Left hindlimb (tissue), 1 donor: ENCODE measurements around the gene PRUNE2.

Experiments used
- DNase-seq: peaks from one replicate; pipeline ENCODE4 v3.0.0-alpha.2; 2018

The PRUNE2 gene

DNA sequence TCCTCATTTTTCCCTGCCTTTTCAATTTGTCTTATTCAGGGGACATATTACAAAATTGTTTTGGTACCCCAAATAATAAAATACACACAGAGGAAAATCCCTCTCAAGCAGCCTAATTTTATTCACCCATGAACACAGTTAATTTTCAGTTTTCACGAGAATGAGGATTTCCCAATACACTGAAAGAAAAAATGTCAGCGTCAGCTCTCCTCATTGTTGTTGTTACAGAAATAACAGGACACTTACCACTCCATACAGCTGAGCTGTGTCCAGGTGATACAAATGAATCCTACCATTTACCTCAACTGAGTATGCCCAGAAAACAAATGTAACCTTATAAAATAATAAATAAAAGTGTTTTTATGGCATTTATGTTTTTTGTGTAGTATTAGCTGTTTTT lies 286.3 kb downstream of the PRUNE2 start:
- DNase-seq: no peak

DNA sequence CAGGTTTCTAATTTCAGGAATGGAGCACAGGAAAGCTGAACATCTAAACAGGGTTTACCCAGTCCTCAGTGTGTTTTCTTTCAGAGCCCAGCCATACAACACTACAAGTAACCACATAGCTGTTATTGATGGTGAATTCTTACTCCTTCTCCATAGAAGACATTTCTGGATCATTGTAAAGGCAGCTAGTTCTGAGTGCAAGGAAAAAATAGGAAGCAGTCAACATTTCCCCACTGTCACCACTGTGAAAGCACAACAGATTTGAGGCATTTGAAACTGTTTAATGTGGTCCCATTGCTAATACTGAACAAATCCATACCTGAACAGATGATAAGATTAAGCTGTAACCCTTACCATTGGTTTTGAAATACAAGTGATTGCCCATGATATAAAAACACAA lies 286.7 kb downstream of the PRUNE2 start:
- no peak for DNase-seq

DNA sequence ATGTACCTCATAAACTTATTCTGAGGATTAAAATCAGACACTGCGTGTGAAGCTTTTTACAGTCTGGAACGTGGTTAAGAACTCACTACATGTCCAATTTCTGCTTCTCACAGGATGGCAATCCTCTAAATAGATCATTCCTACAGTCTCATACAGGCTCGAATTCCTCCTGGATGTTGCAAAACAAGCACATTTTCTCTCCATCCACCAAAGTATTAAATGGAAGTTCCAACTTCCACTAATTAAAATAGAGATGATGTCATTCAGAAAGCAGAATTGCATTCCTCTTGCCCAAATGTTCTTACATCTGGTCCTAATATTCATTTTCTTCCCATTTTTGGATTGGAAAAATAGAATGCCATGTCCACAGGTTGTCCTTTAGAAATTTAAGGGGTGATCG lies 287.2 kb downstream of the PRUNE2 start:
- DNase-seq: no peak

DNA sequence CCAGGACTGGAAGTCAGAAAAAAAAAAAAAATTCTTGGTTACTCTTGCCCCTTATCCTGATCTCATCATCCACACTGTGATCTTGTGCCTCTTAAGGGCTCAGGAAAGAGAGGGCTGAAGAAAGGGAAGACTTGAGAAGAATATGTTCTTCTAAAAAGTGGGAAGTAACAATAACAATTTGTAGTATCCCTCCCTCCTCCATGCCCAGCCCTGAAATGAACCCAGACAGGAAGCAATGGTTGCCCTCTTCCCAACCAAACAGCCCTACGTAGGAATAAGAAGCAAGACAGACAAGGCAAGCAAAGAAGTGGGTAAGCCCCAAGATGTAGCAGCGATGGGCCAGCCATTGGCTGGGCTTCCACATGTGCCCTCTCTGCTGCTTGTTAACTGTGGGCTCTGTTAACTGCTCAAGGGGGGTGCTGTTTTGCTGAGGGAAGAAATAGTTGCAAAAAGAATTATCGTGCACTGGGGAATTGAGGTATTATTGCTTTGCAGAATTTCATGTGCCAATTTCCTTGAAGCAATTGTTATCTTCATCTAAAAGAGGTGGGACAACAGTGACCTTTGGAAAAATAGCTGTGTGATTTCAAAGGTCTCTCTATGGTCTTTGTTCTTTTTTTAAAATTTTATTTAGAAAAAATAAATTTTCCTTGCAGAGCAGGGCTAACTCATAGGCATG lies 288.3 kb downstream of the PRUNE2 start:
- DNase-seq: no peak

DNA sequence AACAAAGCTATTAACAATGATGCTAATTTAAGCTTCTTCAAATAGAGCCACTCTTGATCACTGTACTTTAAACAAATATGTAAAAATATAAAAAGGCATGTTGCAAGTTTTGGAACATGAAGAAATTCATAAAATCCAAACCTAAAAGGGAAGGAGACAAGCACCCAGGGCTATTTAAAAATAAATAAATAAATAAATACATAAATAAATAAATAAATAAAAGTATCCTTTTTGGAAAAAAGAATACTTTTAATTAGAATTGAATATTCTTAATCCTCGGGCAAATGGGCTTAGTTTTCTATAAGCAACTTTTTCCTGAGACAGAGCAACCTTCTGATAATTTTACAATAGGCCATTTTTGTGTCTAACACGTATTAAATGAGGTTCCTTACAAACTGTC lies 289.1 kb downstream of the PRUNE2 start:
- DNase-seq: no peak

DNA sequence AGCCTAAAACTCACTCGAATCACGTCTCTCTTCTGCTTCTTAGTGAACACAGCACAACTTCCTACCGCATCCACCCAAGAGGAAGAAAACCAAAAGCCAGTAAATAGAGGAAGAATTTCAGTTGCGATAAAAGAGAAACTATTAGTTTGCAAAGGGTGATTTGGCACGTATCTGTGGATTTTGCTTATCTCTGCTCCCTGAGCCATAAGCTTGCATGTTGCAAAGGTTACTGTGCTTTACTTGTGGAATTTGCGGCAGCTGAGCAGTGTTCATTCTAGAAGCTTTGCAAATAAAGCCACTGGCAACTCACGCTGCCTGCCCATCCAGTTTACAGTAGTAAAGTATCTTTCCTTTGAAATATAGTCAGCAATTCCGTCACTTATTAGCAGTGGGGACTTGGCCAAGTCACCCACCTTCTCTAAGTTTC lies 290.7 kb downstream of the PRUNE2 start:
- no peak for DNase-seq

DNA sequence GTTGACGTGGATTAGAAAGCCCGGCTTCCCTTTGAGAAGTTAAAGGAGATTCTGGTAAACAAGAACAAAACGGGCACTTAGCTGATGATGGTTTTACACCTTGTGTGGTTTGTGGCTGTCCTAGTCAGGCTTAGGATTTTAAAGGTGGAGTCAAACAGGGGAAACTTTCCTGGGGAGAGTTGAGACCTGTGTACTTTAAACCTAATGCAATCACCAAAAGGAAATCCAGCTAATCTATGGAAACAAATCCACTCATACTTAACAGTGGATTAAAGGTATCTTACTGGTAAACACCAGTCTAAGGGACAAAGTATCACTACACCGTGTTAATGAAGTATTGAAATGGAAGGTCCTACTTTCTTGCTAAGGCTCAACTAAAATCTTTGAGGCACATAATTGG lies 291.9 kb downstream of the PRUNE2 start:
- no peak for DNase-seq

DNA sequence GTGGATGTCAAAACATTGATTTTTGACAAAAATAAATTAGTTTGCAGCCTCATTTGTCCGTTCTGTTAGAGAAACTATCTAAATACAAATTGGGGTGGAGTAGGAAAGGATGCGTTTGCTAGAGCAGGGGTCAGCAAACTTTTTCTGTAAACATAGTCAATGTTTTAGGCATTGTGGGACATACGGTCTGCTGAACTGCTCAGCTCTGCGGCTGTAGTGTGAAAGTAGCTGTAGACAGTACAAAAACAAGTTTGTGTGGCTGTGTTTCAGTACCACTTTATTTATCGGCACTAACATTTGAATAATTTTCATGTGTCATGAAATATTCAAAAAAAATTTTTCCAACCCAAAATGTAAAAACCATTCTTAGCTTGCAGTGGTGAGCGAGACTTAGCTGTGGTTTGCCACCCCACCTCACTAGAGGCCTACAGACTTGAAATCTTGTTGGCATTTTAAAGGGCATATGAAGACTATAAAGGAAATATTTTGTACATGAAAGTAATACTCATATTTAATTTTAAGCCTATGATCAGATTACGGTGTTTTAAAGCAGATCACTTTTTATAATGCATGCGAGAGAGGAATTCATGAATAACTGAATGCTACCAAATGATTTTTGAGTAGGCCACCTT lies 292.6 kb downstream of the PRUNE2 start:
- DNase-seq: no peak

DNA sequence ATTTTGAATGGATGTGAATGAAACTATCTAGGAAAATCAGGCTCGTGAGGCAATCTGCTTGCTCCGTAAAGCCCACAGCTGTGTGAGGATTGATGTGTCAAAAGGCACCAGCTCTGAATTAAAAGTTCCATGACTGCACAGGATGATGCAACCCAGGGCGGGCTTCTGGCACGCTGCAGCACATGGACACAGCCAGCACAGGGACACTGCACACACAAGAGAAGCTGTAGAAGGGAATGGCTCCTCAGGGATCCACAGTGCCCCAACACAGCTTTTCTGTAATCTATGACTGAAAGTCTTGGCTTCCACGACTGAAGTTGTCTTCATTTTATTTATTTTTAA lies 295.9 kb downstream of the PRUNE2 start:
- DNase-seq: peak; percentile 80

DNA sequence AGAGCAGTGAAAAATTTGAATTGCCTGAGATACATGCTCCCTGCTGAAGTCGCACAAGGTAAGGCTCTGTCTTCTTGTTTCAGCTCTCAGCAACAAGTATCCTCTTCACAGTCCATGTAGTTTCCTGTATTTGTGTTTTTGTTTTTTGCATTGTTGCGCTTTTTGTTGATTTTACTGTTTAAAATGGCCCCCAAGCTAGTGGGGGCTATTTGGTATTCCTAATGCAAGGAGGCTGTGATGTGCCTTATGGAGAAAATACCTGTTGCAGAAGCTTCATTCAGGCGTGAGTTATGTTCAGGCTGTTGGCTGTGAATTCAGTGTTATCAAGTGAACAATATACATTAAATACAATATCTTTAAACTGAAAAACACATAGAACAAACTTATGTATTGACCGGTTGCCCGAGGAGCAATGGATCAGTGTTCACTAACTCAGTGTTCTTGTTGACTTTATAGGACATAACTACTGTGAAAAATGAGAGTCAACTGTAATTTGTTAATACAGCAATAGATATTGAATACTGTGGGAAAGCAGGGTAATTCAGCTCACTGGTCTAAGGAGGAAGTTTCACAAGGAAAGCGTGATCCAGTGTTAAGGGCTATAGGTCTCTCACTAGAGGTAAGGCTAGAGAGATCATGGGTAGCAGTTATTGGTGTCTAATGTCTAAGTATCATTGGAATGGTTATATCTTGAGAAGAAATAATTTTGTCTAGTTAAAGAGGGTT lies 296.5 kb downstream of the PRUNE2 start:
- DNase-seq: no peak

DNA sequence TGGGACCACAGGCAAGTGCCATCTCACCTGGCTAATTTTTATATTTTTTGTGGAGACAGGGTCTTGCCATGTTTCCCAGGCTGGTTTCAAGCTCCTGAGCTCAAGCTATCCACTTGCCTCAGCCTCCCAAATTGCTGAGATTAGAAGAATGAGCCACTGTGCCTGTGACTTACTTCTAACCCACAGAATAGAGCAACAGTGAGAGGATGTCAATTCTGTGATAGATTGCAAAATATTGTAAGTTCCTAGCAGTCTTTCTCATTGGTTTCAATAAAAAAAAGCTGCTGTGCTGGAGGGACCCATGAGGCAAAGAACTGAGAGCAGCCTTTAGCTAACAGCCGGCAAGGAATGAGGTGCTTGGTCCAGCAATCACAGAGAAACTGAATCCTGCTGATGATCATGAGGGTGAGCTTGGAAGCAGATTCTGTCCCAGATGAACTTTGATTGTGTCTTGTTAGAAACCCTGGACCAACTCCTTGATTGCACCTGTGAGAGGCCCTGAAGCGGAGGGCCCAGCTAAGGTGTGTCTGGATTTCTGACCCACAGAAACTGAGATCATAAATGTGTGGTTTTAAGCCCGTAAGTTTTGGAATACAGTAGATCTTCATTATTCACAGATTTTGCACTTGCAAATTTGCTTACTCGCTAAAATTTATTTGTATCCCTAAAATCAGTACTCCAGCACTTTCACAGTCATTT lies 297.2 kb downstream of the PRUNE2 start:
- DNase-seq: no peak

DNA sequence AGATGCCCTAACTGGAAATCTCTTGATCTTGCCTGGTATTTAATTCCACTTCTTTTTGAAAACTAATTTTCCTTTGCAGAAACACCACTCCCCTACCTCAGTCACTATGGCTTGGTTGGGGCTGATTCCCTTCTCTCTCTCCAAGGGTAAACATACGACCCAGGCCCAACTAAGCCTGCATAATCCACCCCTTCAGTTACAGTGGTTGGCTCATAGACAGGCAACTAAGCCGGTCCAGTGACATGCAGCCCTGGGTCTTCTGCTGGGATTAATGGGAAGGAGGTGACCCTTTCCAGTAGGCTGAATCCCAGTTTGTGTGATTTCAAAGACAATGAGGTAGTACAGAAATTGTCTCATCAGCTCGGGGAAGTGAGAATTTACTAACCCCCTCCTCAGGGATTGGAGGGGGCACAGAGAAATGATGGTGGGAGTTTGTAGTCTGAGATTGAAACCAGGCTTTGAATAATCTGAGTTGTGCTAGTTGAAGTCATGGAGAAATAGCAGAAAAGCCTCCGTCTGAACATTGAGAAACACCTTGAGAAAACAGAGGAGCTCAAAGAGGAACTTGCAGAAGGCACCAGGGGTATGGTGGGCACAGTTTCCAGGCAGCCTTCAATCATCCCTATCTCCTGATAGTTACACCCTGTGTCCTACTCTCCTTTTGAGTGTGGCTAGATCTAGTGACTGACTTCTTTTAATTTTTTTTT lies 298.0 kb downstream of the PRUNE2 start:
- DNase-seq: no peak

DNA sequence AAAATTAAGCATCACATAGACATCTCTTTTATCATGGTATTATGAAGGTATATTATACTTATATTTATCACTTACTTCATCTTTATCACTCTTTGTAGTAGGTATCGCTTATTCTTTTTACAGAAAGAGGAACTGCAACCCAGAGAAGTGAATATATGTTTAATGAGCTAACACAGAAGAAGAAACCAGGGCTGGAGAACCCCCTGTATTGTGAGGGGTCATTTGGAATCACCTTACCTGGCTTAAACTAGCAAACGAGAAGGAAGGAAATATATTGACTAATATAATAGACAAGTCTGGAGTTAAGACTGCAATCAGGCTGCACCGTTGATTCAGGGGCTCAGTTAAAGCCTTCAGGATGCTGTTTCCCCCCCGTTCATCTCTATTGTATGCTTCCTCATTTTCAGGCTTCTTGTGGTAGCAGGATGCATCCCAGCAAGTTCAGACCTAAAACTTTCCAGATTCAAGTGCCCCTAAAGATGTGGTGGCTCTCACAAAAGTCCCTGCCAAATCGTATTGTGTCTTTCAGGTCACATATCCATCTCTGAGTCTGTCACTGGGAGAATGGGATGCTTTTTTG lies 300.5 kb downstream of the PRUNE2 start:
- DNase-seq: no peak

DNA sequence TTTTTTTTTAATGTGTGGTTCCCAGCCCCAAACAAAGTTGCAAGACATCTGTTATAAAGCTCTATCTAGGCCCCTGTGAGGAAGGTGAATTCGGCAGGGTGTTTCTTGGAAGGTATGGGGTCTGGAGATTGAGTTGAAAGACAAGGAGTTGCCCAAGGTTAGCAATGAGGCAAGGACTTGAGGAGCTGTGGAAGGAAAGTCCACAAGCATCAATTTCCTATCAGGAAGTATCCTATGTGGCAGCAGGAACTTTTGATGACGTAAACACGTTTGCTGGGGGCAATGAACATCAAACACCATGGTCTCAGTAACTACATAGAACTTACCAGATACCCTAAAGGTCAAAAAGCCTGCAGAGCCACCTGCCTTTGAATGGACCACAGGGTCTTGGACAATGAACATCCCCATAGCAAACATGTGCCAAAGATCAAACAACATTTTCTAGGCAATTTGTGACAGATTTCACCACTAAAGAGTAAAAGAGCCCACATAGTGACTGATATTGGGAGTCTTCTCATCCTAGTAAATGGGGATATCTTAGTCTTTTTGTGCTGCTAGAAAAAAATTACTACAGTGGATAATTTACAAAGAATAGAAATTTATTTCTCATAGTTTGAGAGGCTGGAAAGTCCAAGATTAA lies 301.9 kb downstream of the PRUNE2 start:
- DNase-seq: no peak

DNA sequence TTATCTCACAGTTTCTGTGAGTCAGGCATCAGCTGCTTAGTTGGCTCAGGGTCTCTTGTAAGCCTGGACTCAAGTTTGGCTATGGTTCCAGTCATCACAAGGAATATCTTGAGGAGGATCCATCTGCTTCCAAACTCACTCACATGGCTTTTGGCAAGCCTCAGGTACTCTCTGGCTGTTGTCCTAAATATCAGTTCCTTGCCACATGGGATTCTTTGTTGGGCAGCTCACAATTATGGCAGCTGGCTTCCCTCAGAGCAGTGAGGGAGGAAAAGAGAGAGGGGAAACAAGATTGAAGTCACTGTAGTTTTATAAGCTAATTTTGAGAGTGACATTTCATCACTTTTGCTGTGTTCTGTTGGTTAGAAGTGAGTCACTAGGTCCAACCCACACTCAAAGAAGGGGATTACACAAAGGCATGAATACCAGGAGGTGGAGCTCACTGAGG lies 302.4 kb downstream of the PRUNE2 start:
- no peak for DNase-seq

DNA sequence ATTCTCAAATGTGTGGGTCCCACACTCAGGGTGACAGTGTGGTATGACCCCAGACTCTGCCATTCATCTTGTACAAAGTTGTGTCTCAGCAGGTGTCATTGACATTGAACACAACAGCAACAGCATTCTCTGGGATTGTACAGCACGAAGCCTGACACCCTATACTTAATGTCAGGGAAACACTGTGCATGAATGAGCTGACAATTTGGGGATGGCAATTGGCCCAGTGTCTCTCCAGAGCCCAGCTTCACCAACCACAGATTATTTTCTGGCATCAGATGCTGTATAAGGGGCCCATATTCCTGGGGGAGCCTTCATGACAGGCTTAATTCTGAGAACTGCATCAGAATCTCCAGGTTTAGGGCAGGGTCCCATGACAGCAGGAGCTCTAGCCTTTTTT lies 303.7 kb downstream of the PRUNE2 start:
- DNase-seq: no peak

DNA sequence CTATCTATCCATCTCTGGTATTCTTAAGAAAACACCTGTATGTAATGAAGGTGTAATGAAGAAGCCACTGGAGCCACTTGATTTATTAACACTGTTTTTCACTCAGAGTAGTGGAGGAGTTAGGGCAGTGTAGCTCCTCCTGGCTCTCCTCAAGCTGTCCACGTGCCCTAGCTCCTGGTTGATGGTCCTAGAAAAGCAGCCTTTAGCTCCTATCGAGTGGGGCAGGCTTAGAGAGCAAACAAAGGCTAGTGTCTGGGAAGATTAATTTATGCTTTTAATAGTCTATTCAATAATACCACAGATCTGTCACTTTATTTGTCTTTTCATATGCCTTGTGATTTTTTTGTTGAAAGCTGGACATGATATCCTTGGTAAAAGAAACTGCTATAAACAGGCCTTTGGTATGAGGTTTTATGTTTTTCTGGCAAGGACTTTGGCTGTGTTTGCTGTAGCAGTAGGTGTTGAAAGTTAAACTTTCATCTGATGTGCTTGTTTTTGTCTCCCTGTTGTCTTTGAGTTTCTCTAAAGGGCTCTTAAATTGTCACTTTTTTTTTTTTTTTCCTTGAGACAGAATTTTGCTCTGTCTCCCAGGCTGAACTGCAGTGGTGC lies 305.8 kb downstream of the PRUNE2 start:
- no peak for DNase-seq

DNA sequence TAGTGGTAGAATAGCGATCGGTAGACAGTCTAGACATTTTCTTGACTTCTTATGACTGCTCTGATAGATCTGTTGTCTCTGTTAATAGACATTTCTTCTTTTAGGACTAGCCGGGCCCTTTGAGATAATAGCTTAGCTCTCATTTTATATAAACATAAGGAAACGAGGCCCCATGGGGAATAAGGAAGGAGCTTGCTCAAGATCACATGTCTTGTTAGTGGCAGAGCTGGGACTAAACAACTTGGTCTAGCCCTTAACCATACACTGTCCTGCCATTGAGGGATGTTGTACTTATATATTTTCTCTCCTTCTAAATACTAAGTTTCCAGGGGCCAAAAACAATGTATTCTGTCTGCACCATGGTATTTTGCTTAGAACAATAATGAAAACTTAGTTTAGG lies 306.9 kb downstream of the PRUNE2 start:
- no peak for DNase-seq

DNA sequence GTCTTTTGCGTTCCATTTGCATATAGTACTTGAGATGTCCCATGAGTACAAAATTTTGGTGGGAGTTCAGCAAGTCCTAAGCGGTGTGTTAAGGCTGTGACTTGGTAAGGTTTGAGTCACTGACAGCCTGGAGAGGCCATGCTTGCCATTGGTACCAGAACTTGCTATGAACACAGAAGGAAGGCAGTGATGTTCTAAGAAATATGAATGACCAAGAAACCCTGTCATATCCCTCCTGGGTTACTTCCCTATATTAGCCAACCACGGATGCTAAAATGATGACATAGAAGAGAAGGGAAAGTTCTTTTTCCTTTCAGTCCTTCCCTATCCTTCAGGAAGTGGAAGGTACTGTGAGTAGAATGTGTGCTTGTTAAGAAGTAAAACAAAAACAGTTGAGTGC lies 310.3 kb downstream of the PRUNE2 start:
- DNase-seq: no peak

DNA sequence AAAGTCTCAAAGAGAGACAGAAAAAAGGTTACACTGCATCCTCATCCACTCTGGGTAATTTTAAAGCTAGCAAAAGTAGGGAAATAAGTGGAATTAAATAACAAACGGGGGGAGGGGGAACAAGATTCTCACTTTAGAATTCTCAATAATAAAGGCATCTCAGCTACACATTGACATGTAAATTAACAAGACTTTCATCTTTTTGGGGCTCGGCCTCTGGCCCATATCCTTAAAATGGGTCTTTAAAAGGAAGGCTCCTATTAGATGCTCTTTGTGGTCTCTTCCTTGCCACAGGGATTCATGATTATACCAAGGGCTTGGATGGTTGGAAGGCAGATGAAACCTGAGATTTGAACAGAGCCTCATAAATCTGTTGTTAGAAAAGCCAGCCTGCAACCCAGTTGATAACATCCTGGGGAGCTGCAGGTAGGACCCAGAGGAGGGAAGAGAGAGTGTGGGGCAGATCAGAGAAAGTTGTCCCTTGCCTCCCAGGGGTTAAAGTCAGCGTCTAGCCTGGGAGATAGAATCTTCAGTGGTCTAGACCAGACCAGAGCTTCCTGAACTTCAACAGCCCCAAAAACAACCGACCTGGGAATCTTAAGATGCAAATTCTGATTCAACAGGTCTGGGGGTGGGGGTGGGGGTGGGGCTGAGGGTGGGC lies 311.0 kb downstream of the PRUNE2 start:
- DNase-seq: no peak
